HG02623 (cell line): ENCODE results near the gene TCP10L.
"Not testable (repeated sequence)": the region's sequence is repeated elsewhere in the genome, so short reads cannot be mapped to it uniquely, and the experiment has no call there.

Experiments
- ATAC-seq: cut with Tn5 transposase; IDR thresholded peaks from one replicate; pipeline ENCODE4 v1.9.1; 2021; ENCODE audit warnings: moderate library complexity; ENCODE audit not compliant: unreplicated experiment

Gene TCP10L

DNA sequence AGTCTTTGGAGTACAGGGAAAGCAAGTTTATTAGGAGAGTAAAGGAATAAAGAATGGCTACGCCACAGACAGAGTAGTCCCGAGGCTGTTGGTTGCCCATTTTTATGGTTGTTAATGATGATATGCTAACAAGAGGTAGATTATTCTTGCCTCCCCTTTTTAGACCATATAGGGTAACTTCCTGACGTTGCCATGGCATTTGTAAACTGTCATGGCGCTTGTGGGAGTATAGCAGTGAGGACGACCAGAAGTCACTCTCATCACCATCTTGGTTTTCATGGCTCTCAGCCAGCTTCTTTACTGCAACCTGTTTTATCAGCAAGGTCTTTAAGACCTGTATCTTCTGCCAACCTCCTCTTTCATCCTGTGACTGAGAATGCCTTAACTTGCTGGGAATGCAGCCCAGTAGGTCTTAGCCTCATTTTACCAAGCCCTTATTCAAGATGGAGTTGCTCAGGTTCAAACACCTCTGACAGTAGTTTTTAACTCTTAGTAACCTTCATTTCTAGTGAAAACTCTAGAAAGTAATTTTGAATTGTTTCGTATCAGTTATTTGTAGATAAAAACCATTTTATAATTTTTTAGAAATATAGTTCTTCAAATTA is 26.2 kb downstream of the TCP10L start:
- ATAC-seq: no peak

GRCh38 chr21:32558106-32558505 is 27.2 kb downstream of the TCP10L start:
- no peak for ATAC-seq

DNA sequence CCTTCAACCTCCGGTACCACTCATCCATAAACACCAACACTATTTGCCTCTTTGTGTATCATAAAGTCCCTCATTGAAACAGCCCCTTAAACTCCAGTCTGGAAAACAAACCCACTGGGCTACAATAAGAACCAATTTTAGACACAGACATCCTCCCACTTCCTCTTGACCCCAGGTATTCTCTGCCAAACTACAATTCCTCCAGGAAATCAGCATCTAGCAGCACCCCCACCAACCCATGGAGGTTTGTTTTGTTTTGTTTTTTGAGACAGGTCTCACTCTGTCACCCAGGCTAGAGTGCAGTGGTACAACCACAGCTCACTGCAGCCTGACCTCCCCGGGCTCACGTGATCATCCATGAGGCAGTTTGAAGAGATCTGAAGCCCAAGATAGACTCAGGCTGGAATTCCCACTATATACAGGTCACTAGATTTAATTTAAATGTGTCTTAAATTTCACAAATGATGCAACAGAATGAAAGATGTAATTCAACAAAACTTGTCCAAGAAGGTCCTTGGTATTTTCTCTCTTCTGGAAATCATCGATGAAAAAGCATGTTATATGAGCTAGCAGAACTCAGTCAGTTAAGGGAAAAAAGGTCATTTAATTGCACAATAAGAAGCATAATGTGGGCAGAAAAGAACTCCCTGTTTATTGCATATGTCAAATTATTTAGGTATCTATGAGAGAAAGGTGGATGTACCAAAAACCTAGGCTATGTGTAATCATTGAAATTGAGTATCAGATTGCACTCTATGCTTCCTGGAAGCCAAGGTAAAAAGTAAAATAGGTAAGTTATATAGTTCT is 30.3 kb downstream of the TCP10L start:
- ATAC-seq: no peak

DNA sequence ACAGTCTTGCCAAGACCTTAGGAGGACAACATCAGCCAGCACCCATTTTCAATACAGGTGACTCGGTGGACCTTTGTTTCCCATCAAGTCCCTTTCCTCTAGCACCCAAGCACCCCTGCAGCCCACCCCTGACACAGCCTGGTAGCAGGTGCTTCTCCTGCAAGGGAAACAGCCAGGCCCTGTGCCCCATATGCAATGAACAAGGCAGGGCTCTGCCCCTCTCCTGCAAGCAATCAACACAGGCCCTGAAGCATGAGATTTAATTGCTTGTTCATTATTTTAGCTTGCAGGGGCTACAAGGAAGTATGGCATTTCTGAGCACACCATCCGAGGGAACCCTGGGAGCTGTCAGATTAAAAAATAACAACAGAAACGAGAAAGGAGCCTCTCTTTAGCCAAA is 35.4 kb downstream of the TCP10L start:
- ATAC-seq: no peak

GRCh38 chr21:32549440-32549839 is 35.9 kb downstream of the TCP10L start:
- no peak for ATAC-seq

- ATAC-seq: no peak
These were observed 36.3 kb downstream of the TCP10L start for GRCh38 chr21:32548978-32549377.

GRCh38 chr21:32547018-32547417 is 38.3 kb downstream of the TCP10L start:
- ATAC-seq: no peak

DNA sequence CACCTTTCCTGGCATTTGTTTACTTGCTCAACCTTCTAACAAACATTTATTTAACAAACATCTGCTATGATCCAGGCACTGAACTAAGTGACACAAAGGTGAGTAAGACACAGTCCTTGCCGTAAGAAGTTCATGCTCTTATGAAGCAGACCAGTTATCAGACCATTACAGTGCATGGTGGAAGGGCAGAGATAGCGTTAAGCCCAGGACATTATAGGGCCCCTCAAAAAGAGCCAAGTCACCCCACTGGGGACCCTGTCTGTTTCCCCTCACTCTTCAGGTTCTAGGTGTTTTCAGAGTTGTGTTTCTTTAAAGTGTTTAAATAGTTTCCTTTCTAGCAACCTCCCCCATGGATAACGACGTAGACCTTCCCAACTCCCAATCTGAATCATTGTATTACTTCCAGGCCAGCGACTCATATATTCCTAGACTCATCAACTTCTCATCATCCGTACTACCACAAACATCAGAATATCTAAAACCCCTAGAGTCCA is 39.3 kb downstream of the TCP10L start:
- no peak for ATAC-seq

GRCh38 chr21:32544697-32545096 is 40.6 kb downstream of the TCP10L start:
- no peak for ATAC-seq

DNA sequence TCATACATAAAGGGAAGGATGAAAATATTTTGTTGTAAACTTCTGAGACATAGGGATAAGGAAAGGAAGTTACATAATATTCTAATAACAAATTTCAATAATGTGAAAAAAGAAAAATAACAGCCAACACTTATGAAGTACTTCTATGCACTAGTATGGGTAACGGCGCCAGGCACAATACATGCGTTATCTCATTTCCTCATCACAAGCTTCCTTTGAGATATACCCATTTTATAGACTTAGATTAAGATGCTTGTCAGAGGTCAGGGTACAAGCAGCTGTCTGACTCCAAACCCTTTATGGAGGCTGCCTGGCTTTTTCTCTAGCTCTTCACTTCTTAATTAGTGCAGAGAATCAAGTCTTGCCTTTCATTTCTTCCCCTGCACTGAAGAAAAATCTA is 41.3 kb downstream of the TCP10L start:
- ATAC-seq: no peak

- ATAC-seq: not testable (repeated sequence)
These were observed 42.3 kb downstream of the TCP10L start for GRCh38 chr21:32543056-32543455.

DNA sequence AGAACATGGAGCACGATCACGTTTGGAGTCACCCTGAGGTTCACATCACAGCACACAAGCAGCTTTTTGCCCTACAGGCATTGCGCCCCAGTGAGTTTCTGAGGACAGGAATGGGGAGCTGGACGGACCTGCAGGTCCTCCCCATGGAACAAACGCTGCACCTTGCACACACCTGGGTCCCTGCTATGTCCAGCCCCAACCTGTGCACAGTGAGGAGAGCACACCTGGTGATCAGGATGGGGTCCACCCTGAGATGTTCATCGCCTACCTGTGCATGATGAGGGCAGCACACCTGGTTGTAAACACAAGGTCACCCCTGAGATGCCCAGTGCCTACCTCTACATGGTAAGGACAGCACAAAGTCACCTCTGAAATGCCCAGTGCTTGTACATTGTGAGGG is 45.9 kb downstream of the TCP10L start:
- no peak for ATAC-seq

GRCh38 chr21:32538147-32538792 is 47.1 kb downstream of the TCP10L start:
- no peak for ATAC-seq

DNA sequence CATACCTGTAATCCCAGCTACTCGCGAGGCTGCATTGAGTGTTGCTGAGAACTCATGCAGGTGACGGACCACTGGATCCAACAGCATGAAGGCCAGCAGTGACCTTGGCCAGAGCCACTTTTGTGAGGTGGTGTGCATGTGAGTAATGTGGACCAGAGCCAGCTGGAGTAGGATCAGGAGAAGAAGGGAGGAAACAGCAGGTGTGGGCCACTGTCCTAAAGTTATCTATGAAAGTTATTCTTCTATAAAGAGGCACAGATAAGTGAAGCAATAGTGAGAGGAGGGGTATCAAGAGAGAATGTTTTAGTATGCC is 47.8 kb downstream of the TCP10L start:
- no peak for ATAC-seq

DNA sequence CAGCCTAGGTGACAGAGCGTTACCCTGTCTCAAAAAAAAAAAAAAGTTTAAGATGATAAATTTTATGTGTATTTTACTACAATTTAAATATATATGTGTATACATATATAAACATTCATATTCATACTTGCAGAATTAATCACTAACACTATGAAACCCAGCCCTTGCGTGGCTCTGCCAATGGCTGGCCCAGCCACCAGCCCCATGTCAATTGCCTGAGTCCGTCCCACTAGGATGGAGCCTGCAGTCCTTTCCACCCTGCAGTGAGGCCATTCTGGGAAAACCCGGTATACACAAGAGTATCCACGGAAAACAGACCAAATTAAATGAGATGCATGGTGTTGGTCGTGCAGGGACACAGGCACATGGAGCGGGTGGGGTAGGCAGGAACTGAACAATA is 49.7 kb downstream of the TCP10L start:
- no peak for ATAC-seq

DNA sequence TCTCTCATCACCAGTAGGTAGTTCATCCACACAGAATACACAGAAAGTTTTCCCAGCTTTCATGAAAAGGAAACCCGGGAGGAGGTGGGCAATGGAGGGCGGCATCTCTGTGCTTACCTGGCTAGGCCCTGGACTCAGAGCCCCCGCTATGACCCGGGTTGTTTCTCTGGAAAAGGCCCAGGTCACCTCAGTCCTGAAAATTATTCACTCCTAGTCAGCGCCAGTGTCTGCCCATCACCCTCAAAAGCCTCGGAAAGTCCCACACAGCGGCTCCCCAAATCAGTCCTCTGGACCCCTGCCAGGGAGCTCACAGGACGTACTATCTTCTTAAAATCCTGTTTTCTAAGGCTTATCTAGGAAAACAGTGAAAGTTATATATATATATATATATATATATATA is 51.2 kb downstream of the TCP10L start:
- no peak for ATAC-seq

DNA sequence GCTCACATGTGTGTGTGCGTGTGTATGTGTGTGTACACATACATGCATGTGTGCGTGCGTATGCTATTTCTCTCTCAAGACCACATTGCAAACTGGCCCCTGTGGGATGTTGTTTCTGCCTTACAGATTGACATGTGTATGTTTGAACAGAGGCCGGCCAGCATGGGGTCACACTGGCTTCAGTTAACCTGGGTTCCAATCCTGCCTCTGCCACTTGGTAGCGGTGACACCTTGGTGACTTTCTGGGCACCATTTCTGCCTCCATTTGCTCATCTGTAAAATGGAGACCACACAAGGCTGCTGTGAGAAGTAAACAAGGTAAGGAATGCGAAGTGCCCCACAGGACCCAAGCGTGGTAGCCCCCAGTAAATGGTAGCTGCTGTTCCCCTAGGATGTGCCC is 51.7 kb downstream of the TCP10L start:
- ATAC-seq: no peak

DNA sequence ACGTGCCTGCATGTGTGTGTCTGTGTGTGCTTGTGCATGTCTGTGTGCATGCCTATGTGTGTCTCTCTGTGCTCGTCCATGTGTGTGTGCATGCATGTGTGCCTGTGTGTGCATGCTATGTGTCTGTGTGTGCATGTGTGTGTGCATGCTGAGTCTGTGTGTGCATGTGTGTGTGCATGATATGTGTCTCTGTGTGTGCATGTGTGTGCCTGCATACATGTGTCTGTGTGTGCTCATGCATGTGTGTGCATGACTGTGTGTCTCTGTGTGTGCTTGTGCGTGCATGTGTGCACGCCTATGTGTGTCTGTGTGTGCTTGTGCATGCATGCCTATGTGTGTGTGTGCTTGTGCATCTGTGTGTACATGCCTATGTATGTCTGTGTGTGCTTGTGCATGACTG is 52.3 kb downstream of the TCP10L start:
- no peak for ATAC-seq

- ATAC-seq: no peak
These were observed 52.7 kb downstream of the TCP10L start for GRCh38 chr21:32532636-32533035.

DNA sequence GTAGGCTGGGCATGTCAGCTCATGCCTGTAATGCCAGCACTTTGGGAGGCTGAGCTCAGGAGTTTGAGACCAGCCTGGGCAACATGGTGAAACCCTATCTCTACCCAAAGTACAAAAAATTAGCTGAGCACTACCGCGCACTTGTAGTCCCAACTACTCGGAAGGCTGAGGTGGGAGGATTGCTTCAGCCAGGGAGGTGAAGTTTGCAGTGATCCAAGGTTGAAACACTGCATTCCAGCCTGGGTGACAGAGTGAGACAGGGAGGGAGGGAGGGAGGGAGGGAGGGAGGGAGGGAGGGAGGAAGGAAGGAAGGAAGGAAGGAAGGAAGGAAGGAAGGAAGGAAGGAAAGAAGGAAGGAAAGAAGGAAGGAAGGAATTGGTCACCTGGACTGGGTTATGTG is 53.8 kb downstream of the TCP10L start:
- not testable (repeated sequence) for ATAC-seq

- ATAC-seq: not testable (repeated sequence)
These were observed 54.5 kb downstream of the TCP10L start for GRCh38 chr21:32530809-32531208.

DNA sequence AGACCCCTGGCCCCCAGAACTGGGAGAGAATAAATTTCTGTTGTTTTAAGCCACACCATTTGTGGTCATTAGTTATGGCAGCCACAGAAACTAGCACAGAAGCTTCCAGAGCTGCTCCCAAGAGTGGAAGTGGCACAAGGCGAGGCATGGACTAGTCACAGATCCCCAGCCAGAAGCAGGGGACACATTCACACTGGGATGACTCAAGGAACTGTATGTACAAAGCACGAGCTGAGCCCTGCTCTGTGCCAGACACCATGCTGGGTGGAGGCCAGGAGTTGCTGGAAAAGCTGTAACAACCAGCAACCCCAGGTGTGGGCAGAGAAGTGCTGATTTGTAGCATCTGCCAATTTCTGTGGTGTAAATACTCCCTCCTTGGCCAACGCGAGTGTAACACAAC is 55.6 kb downstream of the TCP10L start:
- ATAC-seq: no peak
